T-cell (primary cell): Measurements from ENCODE around the gene CACNA1E. TPM values are rescaled to one million over a fixed set of nuclear protein-coding genes. Genes with fewer than 3 reads are reported as not detected.
"Not testable (repeated sequence)": the region's sequence is repeated elsewhere in the genome, so short reads cannot be mapped to it uniquely, and the experiment has no call there.

Experiments used
- ATAC-seq, 4 experiments: fragments of 200-7000 bp in 3 of 4; fragments of 150-1000 bp in 1 of 4; cut with Tn5 transposase; replicated peaks in 1 of 4; 1 replicate in 3 of 4; 2 replicates in 1 of 4; pipeline ENCODE4 v1.10.0; 2021; ENCODE audit warnings: moderate library complexity in 3 of 4, mild to moderate bottlenecking in 2 of 4, moderate number of reproducible peaks in 1 of 4
- CTCF ChIA-PET, 2 donors: fragments of 300-600 bp; sonication (Branson Sonifier 250); formaldehyde crosslinking; loops; one replicate each; lab custom pipeline; 2022; ENCODE audit warnings: antibody characterized with exemption in 2 of 2; lab: Charles Lee
- POLR2A ChIA-PET, 2 donors: fragments of 300-600 bp; sonication (Branson Sonifier 250); formaldehyde crosslinking; loops; one replicate each; lab custom pipeline; 2022; ENCODE audit warnings: antibody characterized with exemption in 2 of 2; lab: Charles Lee
- DNase-seq, 35 experiments: peaks; one replicate each; pipeline versions ENCODE4 v3.0.0 to v3.0.0-alpha.2; 2013 to 2023
- H3K27ac ChIP-seq: one replicate; pipeline ENCODE4 v1.5.1; 2013; ENCODE audit warnings: low read length
- H3K27me3 ChIP-seq, 2 experiments: replicated peaks in 1 of 2; 1 replicate in 1 of 2; 2 replicates in 1 of 2; pipeline versions ENCODE4 v1.6.1 to v1.7.0; 2013; ENCODE audit warnings: low read length in 1 of 2, mixed read lengths in 1 of 2; ENCODE audit not compliant: control insufficient read depth in 2 of 2, insufficient read depth in 2 of 2; ENCODE audit errors: extremely low read depth in 1 of 2
- H3K36me3 ChIP-seq, 2 donors: 1 replicate in 1 of 2; 2 replicates in 1 of 2; pipeline versions ENCODE4 v1.6.1 to v1.7.0; 2013; ENCODE audit warnings: low read length in 1 of 2; ENCODE audit not compliant: control insufficient read depth in 2 of 2, insufficient read depth in 1 of 2; ENCODE audit errors: extremely low read depth in 1 of 2
- H3K4me1 ChIP-seq, 2 experiments: 1 replicate in 1 of 2; 2 replicates in 1 of 2; pipeline versions ENCODE4 v1.6.1 to v1.7.0; 2013; ENCODE audit warnings: low read length in 2 of 2, mixed read lengths in 1 of 2; ENCODE audit not compliant: insufficient read depth in 2 of 2, control insufficient read depth in 1 of 2; ENCODE audit errors: extremely low read depth in 1 of 2
- H3K4me3 ChIP-seq, 2 donors: 1 replicate in 1 of 2; 2 replicates in 1 of 2; pipeline versions ENCODE4 v1.5.1 to v1.7.0; 2013; ENCODE audit warnings: mild to moderate bottlenecking in 2 of 2, low read length in 1 of 2, moderate library complexity in 1 of 2; ENCODE audit not compliant: control insufficient read depth in 1 of 2; ENCODE audit errors: extremely low read depth in 1 of 2
- H3K9me3 ChIP-seq: 2 replicates; pipeline ENCODE4 v1.7.0; 2013
- H3K27ac Mint-ChIP-seq, 2 donors: one replicate each; pipeline ENCODE4 v1.8.0; 2020 to 2021; ENCODE audit warnings: mild to moderate bottlenecking in 2 of 2, mixed read lengths in 2 of 2
- H3K27me3 Mint-ChIP-seq, 2 donors: one replicate each; pipeline ENCODE4 v1.8.0; 2021 to 2022; ENCODE audit warnings: mixed read lengths in 2 of 2
- H3K36me3 Mint-ChIP-seq: one replicate; pipeline ENCODE4 v1.8.0; 2021; ENCODE audit warnings: mixed read lengths
- H3K4me1 Mint-ChIP-seq, 3 donors: one replicate each; pipeline ENCODE4 v1.8.0; 2020 to 2022; ENCODE audit warnings: mixed read lengths in 3 of 3, mild to moderate bottlenecking in 1 of 3
- H3K4me3 Mint-ChIP-seq, 3 donors: one replicate each; pipeline ENCODE4 v1.8.0; 2020 to 2022; ENCODE audit warnings: mild to moderate bottlenecking in 3 of 3, mixed read lengths in 3 of 3, moderate library complexity in 3 of 3
- H3K9me3 Mint-ChIP-seq, 3 donors: one replicate each; pipeline ENCODE4 v1.8.0; 2020 to 2022; ENCODE audit warnings: mixed read lengths in 3 of 3
- WGBS: methylation state at CpG from one replicate; pipeline ENCODE4 v1.1.5; 2013; ENCODE audit warnings: missing lambda C conversion rate; ENCODE audit not compliant: insufficient coverage; 5-methylcytosine and 5-hydroxymethylcytosine counted together
- total RNA-seq, 35 experiments: library from RNA in 6 of 35; stranded (reverse) in 6 of 35; fragments of 120-200 nt in 1 of 35; gene quantifications; one replicate each; pipeline versions ENCODE4 v1.2.1 to v1.2.4 and lab custom pipeline; 2013 to 2026

CACNA1E gene
- total RNA-seq, 5 donors from 2014 or later (not counting 1 experiment from before 2014, with no cell fraction given): 0.03 to 0.10 (median 0.03) TPM; not detected in 2

GRCh38 chr1:181516706-181517105, 33.4 kb downstream of the CACNA1E start:
- no peaks in the 10 kb centered on the region for H3K36me3 ChIP-seq
- H3K4me3 ChIP-seq: no peak overlapping the region
- H3K4me1 Mint-ChIP-seq: no peaks in the 10 kb centered on the region
- H3K36me3 Mint-ChIP-seq: no peaks in the 10 kb centered on the region
- H3K27ac Mint-ChIP-seq: no peak overlapping the region
- H3K27me3 ChIP-seq: peaks cover 0 to 13% of the 10 kb centered on the region in 2 experiments
- DNase-seq: no peak
- ChIA-PET POLR2A (no interaction called here), CTCF (no interaction called here)
- H3K27me3 Mint-ChIP-seq: peaks cover 10 to 15% of the 10 kb centered on the region in 2 donors
- 86% methylated on average over 1 of the region's 4 CpGs for WGBS
- H3K27ac ChIP-seq: no peak overlapping the region
- no peaks in the 10 kb centered on the region for H3K9me3 ChIP-seq
- H3K9me3 Mint-ChIP-seq: no peaks in the 10 kb centered on the region
- ATAC-seq: no peak
- H3K4me3 Mint-ChIP-seq: no peak overlapping the region
- no peaks in the 10 kb centered on the region for H3K4me1 ChIP-seq

DNA sequence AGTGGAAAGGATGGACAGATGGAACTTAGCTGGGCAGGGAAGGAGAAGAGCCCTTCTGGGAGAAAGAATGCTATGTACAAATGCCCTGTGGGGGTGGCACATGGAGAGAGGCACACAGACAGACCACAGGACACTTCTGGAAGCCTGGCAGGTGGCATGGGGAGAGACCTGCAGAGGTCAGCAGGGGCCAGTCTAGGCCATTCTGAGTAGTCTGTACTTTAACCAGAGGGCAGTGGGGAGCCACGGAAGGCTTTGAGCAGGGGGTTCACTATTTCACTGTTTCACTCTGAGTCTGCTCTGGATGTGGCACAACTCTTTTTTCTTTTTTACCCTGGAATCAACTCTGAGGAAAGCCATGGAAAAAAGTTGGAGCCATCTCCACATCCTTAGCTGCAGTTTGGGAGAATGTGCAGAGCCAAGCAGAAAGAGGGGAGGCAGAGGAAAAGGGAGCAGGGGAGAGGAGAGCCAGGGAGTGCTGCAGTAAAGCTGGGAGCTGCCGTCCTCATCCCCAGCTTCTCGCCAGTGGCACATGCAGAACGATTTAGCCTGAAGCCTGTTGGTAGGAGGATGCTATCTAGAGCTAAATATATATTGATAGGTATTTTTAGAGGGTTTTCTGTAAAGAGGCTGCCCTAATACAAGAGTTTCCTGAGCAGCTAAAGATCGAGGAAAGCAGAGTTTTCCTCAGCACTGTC, 34.0 kb downstream of the CACNA1E start:
- Mint-ChIP-seq H3K27me3 (peaks cover 10 to 12% of the 10 kb centered on the region in 2 donors), H3K27ac (no peak overlapping the region), H3K36me3 (no peaks in the 10 kb centered on the region), H3K4me3 (no peak overlapping the region), H3K9me3 (no peaks in the 10 kb centered on the region), H3K4me1 (no peaks in the 10 kb centered on the region)
- 38% methylated on average over 5 of the region's 5 CpGs for WGBS
- no peaks in the 10 kb centered on the region for H3K4me1 ChIP-seq
- H3K9me3 ChIP-seq: no peaks in the 10 kb centered on the region
- DNase-seq (no peak), ATAC-seq (no peak)
- ChIA-PET CTCF (no interaction called here), POLR2A (no interaction called here)
- no peak overlapping the region for H3K4me3 ChIP-seq
- no peaks in the 10 kb centered on the region for H3K36me3 ChIP-seq
- no peak overlapping the region for H3K27ac ChIP-seq
- peaks cover 0 to 10% of the 10 kb centered on the region in 2 experiments for H3K27me3 ChIP-seq

GRCh38 chr1:181518152-181518551, 34.8 kb downstream of the CACNA1E start:
- Histone ChIP-seq H3K9me3 (no peaks in the 10 kb centered on the region), H3K4me1 (no peaks in the 10 kb centered on the region), H3K36me3 (no peaks in the 10 kb centered on the region), H3K4me3 (no peak overlapping the region), H3K27me3 (peaks cover 0 to 10% of the 10 kb centered on the region in 2 experiments), H3K27ac (no peak overlapping the region)
- 50% methylated on average over 1 of the region's 2 CpGs for WGBS
- Mint-ChIP-seq H3K9me3 (no peaks in the 10 kb centered on the region), H3K4me1 (no peaks in the 10 kb centered on the region), H3K27me3 (peaks cover 10 to 14% of the 10 kb centered on the region in 2 donors), H3K27ac (no peak overlapping the region), H3K4me3 (no peak overlapping the region), H3K36me3 (no peaks in the 10 kb centered on the region)
- no peak for DNase-seq
- POLR2A ChIA-PET: no interaction called here
- no peak for ATAC-seq
- CTCF ChIA-PET: no interaction called here

DNA sequence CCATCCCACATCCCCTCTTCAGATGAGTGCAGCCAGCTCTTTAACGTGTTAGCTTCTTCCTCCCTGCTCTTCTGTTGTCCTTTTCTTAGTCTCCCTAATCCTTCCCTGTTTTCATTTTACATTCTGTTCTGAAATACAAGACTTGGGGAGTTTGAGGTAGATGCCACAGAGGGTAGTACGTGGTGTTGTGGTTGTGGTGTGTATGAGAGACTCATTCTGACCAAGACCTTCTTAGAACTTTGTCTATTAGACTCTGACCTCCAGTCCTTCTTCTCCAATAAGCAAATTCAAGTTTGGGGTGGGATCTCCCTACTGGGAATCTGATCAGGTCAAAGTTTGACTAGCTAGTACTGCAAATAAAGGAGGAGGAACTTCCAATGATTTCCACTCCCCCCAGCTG, 39.5 kb downstream of the CACNA1E start:
- Mint-ChIP-seq H3K4me1 (no peaks in the 10 kb centered on the region), H3K4me3 (no peak overlapping the region), H3K9me3 (peaks cover 0 to 5% (median 0%) of the 10 kb centered on the region in 3 donors), H3K27ac (no peak overlapping the region), H3K27me3 (peaks cover 3 to 16% of the 10 kb centered on the region in 2 donors), H3K36me3 (no peaks in the 10 kb centered on the region)
- DNase-seq (no peak), ATAC-seq (no peak)
- peaks cover 0 to 2% of the 10 kb centered on the region in 2 experiments for H3K27me3 ChIP-seq
- ChIA-PET CTCF (interaction anchor here in 1 of 2 donors (0.6 kb wide), 1 partner anchor 18 kb away, joined by 3 read pairs; no protein-coding TSS in a partner anchor), POLR2A (no interaction called here)
- H3K36me3 ChIP-seq: no peaks in the 10 kb centered on the region
- no peak overlapping the region for H3K4me3 ChIP-seq
- H3K4me1 ChIP-seq: no peaks in the 10 kb centered on the region
- WGBS: no CpG with 5 or more reads among the region's 2 CpGs
- H3K9me3 ChIP-seq: no peaks in the 10 kb centered on the region
- H3K27ac ChIP-seq: no peak overlapping the region

DNA sequence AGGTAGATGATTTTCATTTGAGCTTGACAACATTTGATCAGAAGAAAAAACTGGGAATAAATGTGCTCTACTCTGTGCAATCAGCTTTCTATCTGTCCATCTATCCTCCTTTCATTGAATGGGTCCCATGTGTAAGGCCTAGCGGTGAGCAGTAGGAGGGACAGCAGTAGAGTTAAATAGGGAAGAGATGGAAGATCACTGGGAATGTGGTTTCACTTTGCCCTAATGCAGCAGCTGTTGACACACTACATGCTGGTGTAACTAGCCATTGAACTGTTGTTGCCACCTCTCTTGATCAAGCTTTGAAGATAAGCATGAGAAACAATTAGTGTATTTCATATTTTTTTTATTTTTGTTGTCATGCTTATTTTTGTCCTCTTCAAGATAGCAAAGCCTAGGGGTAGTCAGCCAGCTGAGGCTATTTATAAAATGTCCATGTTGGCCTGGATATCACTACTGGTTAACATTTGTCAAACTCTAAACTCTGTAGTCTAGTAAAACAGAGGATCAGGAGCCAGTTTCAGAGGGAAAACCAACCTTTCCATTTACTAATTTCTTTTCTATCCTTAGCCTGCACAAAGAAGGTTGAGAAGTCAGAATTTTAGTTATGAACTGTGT, 41.9 kb downstream of the CACNA1E start:
- H3K27ac ChIP-seq: no peak overlapping the region
- ChIA-PET CTCF (no interaction called here), POLR2A (no interaction called here)
- peaks cover 5 to 14% of the 10 kb centered on the region in 2 donors for H3K27me3 Mint-ChIP-seq
- no CpG with 5 or more reads among the region's 1 CpG for WGBS
- no peaks in the 10 kb centered on the region for H3K4me1 Mint-ChIP-seq
- DNase-seq (no peak), ATAC-seq (no peak)
- H3K9me3 Mint-ChIP-seq: peaks cover 6 to 14% (median 8%) of the 10 kb centered on the region in 3 donors
- H3K4me1 ChIP-seq: no peaks in the 10 kb centered on the region
- no peak overlapping the region for H3K27ac Mint-ChIP-seq
- no peak overlapping the region for H3K4me3 Mint-ChIP-seq
- H3K9me3 ChIP-seq: no peaks in the 10 kb centered on the region
- no peaks in the 10 kb centered on the region for H3K36me3 Mint-ChIP-seq
- H3K4me3 ChIP-seq: no peak overlapping the region
- H3K27me3 ChIP-seq: peaks cover 0 to 2% of the 10 kb centered on the region in 2 experiments
- H3K36me3 ChIP-seq: no peaks in the 10 kb centered on the region

- H3K36me3 ChIP-seq, H3K27ac ChIP-seq, H3K9me3 ChIP-seq, H3K4me1 Mint-ChIP-seq, DNase-seq, H3K4me1 ChIP-seq, POLR2A ChIA-PET, H3K36me3 Mint-ChIP-seq, CTCF ChIA-PET, H3K4me3 ChIP-seq, ATAC-seq, H3K27me3 ChIP-seq, H3K27ac Mint-ChIP-seq, H3K4me3 Mint-ChIP-seq: not testable (repeated sequence)
- Mint-ChIP-seq H3K9me3 (peaks cover 6 to 14% (median 8%) of the 10 kb centered on the region in 3 donors), H3K27me3 (peaks cover 9 to 19% of the 10 kb centered on the region in 2 donors)
These were observed 44.9 kb downstream of the CACNA1E start for GRCh38 chr1:181528241-181528640.
